WI38 (cell line): ENCODE data around the gene IDUA.

Source experiments
- H3K4me3 ChIP-seq: 2 replicates; pipeline ENCODE4 v1.5.1; 2011; ENCODE audit warnings: low read depth, mild to moderate bottlenecking, control low read depth, low read length
- TF ChIP-seq, protein P1 (sequence below): IDR thresholded peaks from 2 replicates; pipeline ENCODE4 v1.5.1; 2012; ENCODE audit warnings: low read depth, mild to moderate bottlenecking, control low read depth, low read length

Gene IDUA

DNA sequence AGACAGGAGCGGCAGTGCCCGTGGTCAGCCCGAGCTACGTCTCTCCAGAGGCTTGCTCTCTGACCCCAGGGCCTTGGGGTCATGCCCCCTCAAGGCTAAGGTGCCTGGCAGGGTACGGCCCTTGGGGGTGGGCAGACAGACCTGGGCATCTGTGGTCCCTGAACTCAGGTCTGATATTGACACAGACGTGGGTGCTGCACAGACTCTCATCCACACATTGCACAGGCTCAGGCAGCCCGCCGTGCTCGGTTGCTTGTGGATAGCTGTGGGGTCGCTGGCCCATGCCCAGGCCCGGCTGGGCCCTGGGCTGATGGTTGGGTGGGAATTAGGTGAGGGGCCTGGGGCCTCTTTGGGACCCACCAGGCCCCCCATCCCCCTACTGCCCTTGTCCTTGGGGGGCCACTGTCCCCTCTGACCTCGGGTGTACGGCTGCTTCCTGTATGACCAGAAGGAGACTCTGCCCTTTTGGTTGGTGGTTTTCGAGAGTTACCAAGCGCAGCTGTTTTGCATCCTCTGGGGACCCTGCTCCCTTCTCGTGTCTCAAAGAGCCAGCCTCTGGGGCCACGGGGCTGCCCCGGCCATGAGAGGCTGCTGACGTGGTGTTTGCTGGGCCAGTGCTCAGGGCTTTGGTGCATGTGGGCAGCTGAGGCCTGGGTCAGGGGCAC lies 34.7 kb downstream of the IDUA start:
- TF ChIP-seq, protein P1, sequence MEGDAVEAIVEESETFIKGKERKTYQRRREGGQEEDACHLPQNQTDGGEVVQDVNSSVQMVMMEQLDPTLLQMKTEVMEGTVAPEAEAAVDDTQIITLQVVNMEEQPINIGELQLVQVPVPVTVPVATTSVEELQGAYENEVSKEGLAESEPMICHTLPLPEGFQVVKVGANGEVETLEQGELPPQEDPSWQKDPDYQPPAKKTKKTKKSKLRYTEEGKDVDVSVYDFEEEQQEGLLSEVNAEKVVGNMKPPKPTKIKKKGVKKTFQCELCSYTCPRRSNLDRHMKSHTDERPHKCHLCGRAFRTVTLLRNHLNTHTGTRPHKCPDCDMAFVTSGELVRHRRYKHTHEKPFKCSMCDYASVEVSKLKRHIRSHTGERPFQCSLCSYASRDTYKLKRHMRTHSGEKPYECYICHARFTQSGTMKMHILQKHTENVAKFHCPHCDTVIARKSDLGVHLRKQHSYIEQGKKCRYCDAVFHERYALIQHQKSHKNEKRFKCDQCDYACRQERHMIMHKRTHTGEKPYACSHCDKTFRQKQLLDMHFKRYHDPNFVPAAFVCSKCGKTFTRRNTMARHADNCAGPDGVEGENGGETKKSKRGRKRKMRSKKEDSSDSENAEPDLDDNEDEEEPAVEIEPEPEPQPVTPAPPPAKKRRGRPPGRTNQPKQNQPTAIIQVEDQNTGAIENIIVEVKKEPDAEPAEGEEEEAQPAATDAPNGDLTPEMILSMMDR: no peak
- no peak overlapping the region for H3K4me3 ChIP-seq

DNA sequence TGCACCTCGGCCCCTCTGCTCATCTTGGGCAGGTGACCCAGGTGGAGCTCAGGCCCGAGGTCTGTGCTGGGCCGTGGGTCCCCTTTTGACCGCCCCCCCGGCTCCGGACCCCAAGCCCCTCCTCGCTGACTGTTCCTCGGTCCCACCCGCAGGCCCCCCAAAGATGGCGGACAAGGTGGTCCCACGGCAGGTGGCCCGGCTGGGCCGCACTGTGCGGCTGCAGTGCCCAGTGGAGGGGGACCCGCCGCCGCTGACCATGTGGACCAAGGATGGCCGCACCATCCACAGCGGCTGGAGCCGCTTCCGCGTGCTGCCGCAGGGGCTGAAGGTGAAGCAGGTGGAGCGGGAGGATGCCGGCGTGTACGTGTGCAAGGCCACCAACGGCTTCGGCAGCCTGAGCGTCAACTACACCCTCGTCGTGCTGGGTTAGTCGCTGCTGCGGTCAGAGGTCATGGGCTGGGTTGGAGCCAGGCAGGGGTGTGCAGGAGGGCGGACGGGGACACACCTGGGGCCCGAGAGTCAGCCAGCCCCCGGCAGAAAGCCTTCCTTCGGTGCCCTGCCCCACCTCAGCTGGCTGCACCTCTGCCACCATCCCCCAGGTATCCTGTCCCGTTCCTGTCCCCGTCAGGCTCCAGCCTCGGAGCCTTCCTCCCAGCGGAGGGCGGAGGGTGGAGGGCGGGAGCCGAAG lies 35.4 kb downstream of the IDUA start:
- no peak overlapping the region for H3K4me3 ChIP-seq
- TF ChIP-seq, protein P1: no peak

DNA sequence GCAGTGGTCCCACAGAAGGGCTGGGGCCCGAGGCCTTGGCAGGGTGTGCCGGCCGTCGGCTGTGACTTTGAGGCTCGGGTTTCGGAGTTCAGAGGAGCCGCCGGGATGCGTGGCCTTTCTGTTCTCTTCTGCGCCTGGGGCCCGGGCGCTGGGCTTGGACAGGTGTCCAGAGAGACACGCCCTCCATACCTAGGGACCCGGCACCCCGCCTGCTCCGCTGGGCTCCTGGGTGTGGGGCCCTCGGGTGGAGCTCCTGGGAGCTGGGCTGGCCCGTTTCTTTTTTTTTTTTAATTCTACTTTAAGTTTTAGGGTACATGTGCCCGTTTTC lies 35.9 kb downstream of the IDUA start:
- TF ChIP-seq, protein P1: no peak

DNA sequence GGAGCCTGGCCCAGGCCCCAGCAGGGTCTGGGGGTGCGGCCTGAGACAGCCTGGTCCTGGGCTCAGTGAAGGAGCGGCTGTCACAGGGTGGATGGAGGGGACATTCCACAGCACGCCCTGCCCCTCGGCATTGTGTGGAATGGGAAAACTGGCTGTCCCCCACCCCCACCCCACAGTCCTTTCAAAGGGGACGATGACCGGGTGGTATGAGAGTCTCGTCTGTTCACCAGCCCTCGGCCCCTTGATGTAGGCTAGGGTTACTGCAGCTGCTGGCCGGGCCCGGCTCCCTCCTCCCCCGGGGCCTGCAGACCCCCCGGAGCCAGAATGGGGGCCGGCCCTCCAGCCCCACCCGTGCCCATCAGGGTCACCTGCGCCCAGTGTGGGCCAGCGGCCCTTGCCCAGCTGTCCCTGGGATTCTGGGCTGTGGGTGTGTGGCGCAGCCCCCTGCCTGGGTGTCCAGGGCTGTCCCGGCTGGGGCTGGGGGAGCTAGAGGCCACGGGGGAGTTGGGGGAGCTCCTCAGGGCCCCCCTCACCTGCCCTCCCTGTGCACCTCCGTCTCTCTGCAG lies 36.3 kb downstream of the IDUA start:
- no peak overlapping the region for H3K4me3 ChIP-seq
- TF ChIP-seq, protein P1: no peak

More for the DNA sequence above, 35.9 kb downstream of the IDUA start:
- no peak overlapping the region for H3K4me3 ChIP-seq

DNA sequence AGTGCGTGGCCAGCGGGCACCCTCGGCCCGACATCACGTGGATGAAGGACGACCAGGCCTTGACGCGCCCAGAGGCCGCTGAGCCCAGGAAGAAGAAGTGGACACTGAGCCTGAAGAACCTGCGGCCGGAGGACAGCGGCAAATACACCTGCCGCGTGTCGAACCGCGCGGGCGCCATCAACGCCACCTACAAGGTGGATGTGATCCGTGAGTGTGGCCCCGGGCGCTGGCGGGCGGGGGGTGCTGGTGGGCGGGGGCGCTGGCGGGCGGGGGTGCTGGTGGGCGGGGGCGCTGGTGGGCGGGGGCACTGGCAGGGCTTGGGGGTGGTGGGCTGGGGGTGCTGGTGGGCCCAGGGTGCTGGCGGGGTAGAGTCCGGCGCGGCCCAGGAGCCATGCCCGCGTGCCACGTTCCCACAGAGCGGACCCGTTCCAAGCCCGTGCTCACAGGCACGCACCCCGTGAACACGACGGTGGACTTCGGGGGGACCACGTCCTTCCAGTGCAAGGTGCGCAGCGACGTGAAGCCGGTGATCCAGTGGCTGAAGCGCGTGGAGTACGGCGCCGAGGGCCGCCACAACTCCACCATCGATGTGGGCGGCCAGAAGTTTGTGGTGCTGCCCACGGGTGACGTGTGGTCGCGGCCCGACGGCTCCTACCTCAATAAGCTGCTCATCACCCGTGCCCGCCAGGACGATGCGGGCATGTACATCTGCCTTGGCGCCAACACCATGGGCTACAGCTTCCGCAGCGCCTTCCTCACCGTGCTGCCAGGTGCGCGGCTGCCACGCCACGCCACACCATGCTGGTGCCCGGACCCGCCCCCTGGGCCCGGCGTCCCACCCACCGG lies 37.3 kb downstream of the IDUA start:
- TF ChIP-seq, protein P1: no peak
- H3K4me3 ChIP-seq: no peak overlapping the region

DNA sequence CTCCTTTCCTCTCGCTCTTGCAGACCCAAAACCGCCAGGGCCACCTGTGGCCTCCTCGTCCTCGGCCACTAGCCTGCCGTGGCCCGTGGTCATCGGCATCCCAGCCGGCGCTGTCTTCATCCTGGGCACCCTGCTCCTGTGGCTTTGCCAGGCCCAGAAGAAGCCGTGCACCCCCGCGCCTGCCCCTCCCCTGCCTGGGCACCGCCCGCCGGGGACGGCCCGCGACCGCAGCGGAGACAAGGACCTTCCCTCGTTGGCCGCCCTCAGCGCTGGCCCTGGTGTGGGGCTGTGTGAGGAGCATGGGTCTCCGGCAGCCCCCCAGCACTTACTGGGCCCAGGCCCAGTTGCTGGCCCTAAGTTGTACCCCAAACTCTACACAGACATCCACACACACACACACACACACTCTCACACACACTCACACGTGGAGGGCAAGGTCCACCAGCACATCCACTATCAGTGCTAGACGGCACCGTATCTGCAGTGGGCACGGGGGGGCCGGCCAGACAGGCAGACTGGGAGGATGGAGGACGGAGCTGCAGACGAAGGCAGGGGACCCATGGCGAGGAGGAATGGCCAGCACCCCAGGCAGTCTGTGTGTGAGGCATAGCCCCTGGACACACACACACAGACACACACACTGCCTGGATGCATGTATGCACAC lies 38.2 kb downstream of the IDUA start:
- no peak overlapping the region for H3K4me3 ChIP-seq
- TF ChIP-seq, protein P1: no peak
